ENCODE results near the gene ATXN7L2.

ATXN7L2 gene

DNA sequence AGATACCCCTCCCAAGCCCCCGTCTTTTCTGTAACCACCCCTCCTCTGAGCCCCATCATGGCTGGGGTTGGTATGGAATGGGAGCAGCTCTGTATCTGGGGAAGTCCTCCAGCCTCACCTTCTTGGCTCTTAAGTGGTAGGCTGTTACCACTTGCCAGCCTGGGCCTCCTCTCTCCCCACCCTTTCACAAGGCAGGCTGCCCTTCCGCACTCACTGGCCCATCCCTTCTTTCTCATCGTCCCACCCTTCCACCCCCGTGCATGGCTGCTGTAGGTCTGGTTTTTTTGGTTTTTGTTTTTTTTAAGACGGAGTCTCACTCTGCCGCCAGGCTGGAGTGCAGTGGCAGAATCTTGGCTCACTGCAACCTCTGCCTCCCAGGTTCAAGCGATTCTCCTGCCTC is 15.4 kb downstream of the ATXN7L2 start:
- DNase-seq (ENCODE audit: low spot score), result no peak

- DNase-seq (ENCODE audit: low spot score), result peak; percentile 31
These were observed 16.2 kb downstream of the ATXN7L2 start for GRCh38 chr1:109499661-109500536.

DNA sequence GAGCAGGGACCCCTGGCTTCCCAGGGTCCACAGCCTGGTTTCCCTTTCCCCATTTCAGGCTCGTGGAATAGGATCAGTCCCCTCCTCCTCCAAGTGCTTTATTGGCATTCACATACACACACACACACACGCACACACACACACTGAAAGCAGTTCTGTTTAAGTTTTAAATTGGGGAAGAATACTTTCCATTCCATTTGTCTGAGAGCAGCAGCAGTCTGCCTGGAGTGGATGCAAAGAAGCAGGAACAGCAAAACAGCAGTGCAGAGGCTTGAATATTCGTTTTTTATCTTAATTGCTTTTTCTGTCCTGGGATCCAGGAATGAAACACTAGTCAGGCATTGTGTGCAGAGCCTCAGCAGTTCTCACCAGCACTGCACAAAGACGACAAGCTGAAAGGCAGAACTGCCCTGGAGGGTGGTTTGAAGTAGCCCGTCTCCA is 17.3 kb downstream of the ATXN7L2 start:
- no peak for DNase-seq (ENCODE audit: low spot score)

GRCh38 chr1:109501644-109502363 is 18.1 kb downstream of the ATXN7L2 start:
- DNase-seq (ENCODE audit: low spot score), result no peak

- DNase-seq (ENCODE audit: low spot score), result no peak
These were observed 18.7 kb downstream of the ATXN7L2 start for GRCh38 chr1:109502364-109502851.

DNA sequence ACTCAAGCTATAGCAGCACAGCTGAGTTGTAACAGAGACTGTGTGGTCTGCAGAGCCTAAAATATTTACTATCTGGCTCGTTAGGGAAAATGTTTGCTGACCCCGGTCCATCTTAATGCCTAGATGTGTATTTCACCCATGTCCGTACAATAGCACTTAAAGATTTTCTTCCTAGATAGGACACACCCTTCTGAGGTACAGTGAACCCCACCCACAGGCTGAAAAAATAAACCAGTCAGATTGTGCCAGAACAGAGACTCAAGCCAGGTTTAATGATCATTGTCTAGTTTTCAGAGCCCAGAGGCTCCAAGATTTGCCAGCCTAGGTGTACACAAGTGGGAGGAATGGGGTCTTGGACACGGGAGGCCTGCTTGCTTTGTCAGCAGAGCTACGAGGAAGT is 20.2 kb downstream of the ATXN7L2 start:
- DNase-seq (ENCODE audit: low spot score), result no peak

DNA sequence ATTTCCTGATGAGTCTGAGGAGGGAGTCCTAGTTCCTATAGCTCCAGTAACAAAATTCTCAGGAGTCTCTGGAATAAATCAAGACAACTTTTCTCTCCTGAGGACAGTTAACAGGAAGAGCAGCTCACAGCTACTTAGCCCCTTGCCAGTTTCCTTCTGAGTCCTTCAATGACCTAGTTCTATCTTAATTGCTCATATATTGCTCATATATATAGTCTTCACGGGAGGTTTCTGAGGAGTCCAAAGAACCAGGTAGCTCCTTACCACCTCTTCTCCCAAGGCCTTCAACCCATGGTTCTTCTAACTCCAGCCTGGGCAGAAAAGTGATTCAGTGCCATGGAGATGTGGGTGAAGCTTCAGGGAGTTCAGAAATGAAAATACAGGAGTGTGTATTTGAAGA is 21.3 kb downstream of the ATXN7L2 start:
- no peak for DNase-seq (ENCODE audit: low spot score)

GRCh38 chr1:109508001-109508872 is 24.5 kb downstream of the ATXN7L2 start:
- DNase-seq (ENCODE audit: low spot score), result no peak

DNA sequence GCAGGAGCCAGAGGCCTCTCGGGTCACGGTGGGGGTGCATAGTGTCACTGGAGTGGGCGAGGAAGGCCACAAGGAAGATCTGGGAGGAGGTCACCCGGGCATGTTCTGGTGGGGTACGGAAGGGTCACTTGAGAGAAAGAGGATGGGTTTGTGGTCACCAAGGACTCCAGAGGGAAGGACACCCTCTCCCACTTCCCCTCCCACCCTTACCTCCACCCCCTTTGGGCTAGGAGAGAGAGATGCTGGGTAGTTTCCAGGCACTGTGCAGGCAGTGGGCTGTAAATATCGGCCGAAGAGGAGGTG is 25.1 kb downstream of the ATXN7L2 start:
- no peak for DNase-seq (ENCODE audit: low spot score)

DNA sequence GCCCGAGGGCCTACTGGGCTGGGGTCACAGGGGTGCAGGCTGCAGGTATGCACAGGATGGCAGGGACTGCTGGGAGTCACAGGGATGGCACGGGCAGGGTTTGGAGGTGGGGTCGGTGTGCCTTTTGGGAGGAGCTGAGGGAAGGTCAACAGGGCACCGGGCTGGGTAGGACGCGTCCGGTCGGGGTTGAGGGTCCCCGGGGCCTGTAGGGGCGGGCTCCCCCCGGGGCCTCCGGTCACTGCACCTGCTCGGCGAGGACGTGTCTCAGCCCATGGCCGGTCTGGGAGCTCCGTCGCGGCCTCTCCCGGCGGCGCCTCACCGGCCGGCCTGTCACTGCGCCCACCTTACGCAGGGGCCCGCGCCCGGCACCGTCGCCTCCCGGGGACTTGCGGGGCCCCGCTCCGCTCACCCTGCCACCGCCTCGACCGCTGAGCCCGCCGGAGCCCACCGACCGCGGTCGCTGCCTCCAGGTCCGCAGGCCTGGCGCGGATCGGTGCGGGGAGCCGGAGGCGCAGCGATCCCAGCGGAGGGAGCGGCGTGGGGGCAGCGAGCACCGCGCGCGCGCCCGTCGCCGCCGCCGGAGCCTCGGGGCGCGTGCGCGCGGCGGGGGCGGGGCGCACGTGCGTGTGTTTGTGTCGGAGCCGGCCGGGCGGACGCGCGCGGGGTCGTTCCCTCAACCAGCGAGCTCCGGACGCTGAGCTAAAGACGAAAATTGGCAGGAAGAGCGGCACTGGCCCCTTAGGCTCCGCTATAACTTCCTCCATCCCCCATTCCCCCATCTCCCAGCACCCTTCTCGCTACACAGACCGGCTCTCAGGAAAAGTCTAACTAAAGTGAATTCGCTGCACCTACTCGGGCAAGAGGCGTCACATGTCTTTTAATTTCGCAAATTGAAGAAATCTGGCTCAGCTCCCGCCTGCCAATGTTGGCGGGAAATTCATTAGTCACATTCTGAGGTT is 25.8 kb downstream of the ATXN7L2 start, which contains the start of gene AMIGO1:
Gene AMIGO1 (minus strand): TSS at position 552 of the 959 bp plus-strand sequence. CDS start 815 bp downstream, outside the sequence.
- DNase-seq (ENCODE audit: low spot score), result no peak

DNA sequence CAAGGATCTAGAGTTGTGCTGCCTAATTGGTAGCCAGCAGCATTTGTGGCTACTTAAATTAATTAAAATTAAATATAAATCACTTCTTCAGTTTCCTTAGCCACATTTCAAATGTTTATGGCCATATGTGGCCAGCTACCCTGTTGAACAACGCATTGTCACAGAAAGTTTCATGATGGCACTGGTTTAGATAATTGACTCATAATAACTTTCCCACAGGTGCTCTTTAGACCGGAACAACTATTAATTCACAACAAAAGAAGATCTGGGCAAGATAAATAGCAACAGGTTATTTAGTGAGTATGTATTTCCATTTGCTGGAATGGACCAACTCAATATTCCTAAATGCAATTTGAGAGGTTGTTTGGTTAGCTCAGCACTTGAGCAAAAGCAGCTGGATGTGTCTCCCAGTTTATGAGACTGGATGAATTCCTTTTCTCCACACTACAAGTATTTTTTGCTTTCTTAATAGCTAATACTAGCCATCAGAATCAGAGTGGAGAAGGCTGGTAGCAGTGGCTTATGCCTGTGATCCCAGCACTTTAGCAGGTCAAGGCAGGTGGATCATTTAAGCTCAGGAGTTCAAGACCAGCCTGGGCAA is 29.5 kb downstream of the ATXN7L2 start:
- DNase-seq (ENCODE audit: low spot score), result no peak

- DNase-seq (ENCODE audit: low spot score), result no peak
These were observed 31.1 kb downstream of the ATXN7L2 start for GRCh38 chr1:109514846-109515245.

- no peak for DNase-seq (ENCODE audit: low spot score)
These were observed 33.2 kb downstream of the ATXN7L2 start for GRCh38 chr1:109516872-109517271.

- no peak for DNase-seq (ENCODE audit: low spot score)
These were observed 33.6 kb downstream of the ATXN7L2 start for GRCh38 chr1:109517337-109517736.

DNA sequence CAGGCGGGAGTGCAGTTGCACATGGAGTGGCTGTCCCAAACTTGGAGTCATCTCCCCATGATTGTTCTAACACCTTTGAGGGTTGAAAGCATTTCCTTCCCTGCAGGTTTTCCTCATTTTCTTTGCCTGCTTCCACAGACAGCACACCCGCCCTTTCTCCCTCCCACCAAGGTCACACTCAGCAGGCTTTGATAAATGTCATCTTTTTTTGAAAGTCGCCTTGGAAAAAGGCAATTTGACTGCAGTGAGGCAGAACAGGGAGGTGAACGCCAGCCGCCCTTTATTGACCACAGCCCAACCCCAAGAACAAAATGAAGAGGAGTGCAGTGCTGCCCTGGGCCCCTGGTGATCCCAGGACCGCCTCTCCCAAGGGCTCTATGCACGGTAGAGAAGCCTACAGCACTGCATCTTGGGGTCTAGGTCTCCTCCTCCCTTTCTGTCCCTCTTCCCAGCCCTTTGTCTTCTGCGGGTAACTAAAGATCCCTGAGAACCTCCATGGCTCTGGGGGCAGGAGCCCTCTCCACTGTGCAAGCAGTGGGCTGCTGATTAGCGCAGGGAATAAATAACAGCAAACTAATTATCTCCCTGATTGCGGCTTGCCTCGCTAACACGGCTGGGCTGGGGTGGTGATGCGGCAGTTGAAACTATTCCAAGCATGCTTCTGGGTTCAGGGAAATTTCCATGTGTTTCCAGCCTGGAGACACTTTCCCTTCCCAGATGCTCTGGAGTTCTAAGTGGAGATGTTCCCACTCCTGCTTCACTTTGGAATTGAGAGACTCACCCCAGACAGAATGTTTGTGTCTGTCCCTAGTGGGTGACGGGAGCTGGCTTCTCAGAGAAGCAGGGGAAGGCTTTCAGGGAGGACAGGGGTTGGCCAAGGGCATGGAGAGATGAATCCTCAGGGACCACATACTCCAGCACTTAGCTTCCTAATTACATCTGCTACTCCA is 37.6 kb downstream of the ATXN7L2 start:
- no peak for DNase-seq (ENCODE audit: low spot score)

GRCh38 chr1:109522026-109522425 is 38.3 kb downstream of the ATXN7L2 start:
- DNase-seq (ENCODE audit: low spot score), result no peak

GRCh38 chr1:109523706-109524105 is 40.0 kb downstream of the ATXN7L2 start:
- no peak for DNase-seq (ENCODE audit: low spot score)

- no peak for DNase-seq (ENCODE audit: low spot score)
These were observed 43.5 kb downstream of the ATXN7L2 start for GRCh38 chr1:109527098-109527811.
